ENCODE results near the gene WDR77. TPM values are rescaled to one million over a fixed set of nuclear protein-coding genes. Genes with fewer than 3 reads are reported as not detected.

Gene WDR77
- 10 to 100 TPM; 34.1 to 43.6 (median 38.4) TPM for polyA plus RNA-seq (ENCODE audit: insufficient read length in 10 of 10)
- long read RNA-seq, donor 1, transcript WDR77-201 (10 exons, 2,576 nt) = major isoform, 15 of 23 reads
- long read RNA-seq, donor 1, partial matches to known transcripts = 7 of 23 reads
- long read RNA-seq, donor 1, other reads (novel, unspliced or antisense) = 0 of 23 reads
- long read RNA-seq, donor 2, transcript WDR77-201 (10 exons, 2,576 nt) = major isoform, 11 of 11 reads
- long read RNA-seq, donor 2, partial matches to known transcripts = 0 of 11 reads
- long read RNA-seq, donor 2, other reads (novel, unspliced or antisense) = 0 of 11 reads
- long read RNA-seq, donor 3, partial matches to known transcripts = 0 of 1 reads
- long read RNA-seq, donor 3, other reads (novel, unspliced or antisense) = 0 of 1 reads
- long read RNA-seq, donor 4, transcript WDR77-201 (10 exons, 2,576 nt) = major isoform, 13 of 30 reads
- long read RNA-seq, donor 4, partial matches to known transcripts = 16 of 30 reads
- long read RNA-seq, donor 4, other reads (novel, unspliced or antisense) = 0 of 30 reads
- long read RNA-seq, donor 5, transcript WDR77-201 (10 exons, 2,576 nt) = major isoform, 12 of 12 reads
- long read RNA-seq, donor 5, partial matches to known transcripts = 0 of 12 reads
- long read RNA-seq, donor 5, other reads (novel, unspliced or antisense) = 0 of 12 reads
- long read RNA-seq, donor 6, transcript WDR77-201 (10 exons, 2,576 nt) = major isoform, 20 of 32 reads
- long read RNA-seq, donor 6, partial matches to known transcripts = 12 of 32 reads
- long read RNA-seq, donor 6, other reads (novel, unspliced or antisense) = 0 of 32 reads
- long read RNA-seq, donor 7, transcript WDR77-201 (10 exons, 2,576 nt) = major isoform, 7 of 7 reads
- long read RNA-seq, donor 7, partial matches to known transcripts = 0 of 7 reads
- long read RNA-seq, donor 7, other reads (novel, unspliced or antisense) = 0 of 7 reads
- long read RNA-seq, donor 8, transcript WDR77-201 (10 exons, 2,576 nt) = major isoform, 7 of 20 reads
- long read RNA-seq, donor 8, partial matches to known transcripts = 12 of 20 reads
- long read RNA-seq, donor 8, other reads (novel, unspliced or antisense) = 0 of 20 reads
- long read RNA-seq, donor 9, partial matches to known transcripts = 0 of 3 reads
- long read RNA-seq, donor 9, other reads (novel, unspliced or antisense) = 0 of 3 reads

- peak; percentile 98 to 99 (median 99) for DNase-seq
Observed at GRCh38 chr1:111448918-111449702, at the start of gene WDR77, which contains the start of gene ATP5PB. Gene WDR77 (minus strand): TSS chr1:111449256. CDS start chr1:111449169, 87 bp downstream. Gene ATP5PB (plus strand): TSS chr1:111449464. CDS start chr1:111449542, 78 bp downstream.

- no peak for DNase-seq
Observed at GRCh38 chr1:111497592-111497991, 48.5 kb upstream of the WDR77 start.

DNA sequence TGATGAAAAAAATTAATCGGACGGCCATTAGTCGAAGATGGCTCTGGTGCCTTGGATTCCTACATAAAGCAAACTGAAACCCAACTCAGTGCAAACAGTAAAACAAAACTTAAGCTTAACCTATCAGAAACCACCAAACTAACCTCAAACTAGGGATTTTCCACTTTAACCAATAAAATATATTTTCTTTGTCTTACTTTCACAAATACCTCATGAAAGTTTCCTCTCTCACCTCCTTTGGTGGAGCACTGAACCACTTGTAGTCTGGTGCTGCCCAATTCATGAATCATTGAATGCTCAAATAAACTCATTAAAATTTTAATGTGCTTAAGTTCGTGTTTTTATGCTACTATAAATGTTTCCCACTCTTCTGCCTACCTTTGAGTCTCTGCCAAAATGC is 47.3 kb upstream of the WDR77 start:
- DNase-seq = no peak

DNA sequence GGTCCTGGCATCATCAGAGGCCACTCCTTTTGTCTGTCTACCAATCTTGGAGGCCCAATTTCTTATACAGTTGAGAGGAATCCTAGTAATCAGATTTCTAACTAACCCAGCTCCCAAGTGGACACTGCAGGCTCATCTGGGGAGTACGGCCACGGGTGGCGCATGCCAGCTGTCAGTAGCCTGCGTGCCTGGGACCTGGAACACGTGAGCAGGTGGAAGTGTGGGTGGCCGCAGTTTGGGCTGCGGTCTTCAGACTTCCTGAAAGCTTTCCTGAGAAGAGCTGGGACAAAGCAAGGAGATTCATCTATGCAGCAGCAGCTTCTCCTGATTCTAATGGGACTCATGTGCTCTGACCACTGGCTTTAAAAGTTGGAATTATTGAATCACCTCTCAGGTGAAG is 42.0 kb upstream of the WDR77 start:
- DNase-seq = no peak

DNA sequence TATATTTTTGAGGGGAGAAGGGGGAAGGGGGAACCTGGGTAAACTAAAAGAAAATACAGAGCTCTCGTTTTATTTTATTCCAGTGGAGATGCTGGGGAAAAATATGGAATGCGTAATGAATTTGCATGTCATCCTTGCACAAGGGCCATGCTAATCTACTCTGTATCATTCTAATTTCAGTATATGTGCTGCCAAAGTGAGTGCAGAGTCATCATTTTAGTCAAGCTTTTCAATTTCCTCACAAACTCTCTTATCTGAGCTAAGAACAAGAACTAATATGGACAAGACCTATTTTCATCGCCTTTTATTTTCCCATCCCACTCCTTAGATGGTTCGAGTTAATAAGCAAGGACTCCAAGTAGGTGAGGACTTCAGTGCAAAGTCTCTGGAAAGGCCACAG is 41.2 kb upstream of the WDR77 start:
- DNase-seq = no peak

DNA sequence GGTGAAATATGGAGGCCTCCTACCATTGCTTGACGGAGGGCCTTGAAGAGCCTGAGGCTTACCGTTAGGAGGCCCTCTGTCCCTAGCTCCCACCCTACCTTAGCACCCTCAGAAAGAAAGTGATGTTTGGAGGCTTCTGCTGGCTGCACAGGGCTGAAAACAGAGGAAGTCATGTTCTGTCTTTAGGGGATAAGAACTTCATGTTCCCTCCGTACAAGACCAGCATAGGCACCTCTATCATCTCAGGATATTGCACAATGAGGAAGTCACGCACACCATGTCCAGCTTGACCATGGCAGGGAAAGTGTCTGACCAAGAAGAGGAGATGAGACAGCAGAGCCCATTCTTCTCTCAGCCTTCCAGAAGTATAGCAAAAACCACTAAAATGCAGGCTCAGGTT is 40.5 kb upstream of the WDR77 start:
- no peak for DNase-seq

DNA sequence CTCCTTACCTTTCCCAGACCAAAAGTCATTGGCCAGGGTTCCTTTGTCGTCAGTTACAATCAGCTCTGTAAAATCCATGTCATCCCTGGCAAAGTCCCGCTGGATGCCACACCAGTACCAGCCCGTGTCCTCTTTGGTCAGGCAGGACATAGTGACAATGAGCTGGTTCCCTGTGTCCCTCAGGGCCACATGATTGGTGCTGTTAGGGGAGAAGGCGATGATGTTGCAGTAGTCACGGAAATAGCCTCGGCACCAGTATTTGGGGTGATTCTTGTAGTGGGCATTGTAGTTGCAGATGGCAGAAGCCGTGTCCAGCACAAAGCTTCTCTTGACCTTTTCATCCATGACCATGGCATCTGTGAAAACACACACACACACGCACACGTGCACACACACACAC is 39.6 kb upstream of the WDR77 start:
- no peak for DNase-seq

GRCh38 chr1:111487133-111487532 is 38.1 kb upstream of the WDR77 start:
- no peak for DNase-seq

DNA sequence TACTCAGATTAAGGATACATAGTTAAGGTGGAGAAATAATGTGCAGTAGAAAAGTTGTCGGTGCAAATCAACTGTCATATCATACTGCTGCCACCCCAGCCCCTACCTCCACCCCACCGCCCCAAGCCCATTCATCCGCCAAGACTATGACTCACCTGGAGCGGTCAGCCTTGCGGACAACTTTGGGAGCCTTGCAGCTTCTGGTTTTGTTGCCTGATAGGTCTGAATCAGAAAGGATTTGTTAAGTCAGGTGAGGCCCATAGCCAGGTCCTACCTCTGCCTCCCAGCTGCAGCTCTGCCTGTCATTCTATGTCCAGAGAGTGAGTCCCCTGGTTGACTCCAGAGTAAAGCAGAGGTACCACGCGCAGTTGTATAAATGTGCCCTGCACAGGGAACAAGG is 37.4 kb upstream of the WDR77 start:
- DNase-seq = no peak

DNA sequence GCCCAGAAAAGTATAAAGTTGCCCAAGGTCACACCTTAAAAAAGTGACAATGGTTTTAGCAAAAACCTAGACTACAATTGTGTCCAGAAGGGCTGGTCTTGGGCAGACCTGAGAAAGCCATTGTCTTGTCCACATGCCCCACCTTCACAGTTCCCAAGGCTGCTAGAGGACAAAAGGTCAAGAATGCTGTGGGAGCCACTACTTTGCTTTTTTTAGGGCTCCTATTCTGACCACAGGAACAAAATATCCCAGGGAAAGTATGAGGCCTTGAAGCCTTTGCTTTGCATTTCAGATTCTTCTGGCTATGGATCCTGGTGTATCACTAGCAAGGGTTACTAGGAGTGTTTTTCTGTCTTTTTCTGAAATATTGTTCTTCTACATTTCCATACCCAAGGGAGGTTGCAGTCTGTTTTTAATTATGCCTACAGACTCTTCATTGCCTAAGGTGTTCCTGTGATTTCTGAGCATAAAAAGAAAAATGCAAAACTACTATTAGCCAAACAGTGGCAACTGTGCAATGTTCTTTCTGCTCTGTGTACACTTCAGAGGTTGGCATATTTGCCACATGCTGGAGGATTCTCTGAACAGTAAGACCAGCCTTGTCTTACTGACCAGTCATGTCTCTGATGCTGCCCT is 35.5 kb upstream of the WDR77 start:
- DNase-seq = no peak

- DNase-seq = no peak
Observed at GRCh38 chr1:111483876-111484275, 34.8 kb upstream of the WDR77 start.

DNA sequence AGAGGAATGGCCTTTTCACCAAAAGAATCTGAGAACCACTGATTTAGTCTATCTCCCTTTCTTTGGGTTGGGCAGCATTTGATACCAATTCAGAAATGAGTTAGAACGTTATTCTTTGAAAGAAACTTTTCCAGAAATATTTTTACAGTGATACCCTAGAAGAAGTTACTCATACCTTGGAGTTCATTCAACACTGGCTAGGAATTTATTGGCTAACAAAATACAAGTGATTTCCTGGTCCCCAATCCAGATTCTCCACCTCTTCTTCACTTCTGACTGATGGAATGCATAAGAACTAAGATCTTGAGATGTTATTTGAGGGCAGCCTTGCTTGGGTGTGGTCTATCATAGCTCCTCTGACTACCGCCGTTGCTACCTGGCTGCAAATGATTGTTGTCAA is 34.1 kb upstream of the WDR77 start:
- DNase-seq = no peak

DNA sequence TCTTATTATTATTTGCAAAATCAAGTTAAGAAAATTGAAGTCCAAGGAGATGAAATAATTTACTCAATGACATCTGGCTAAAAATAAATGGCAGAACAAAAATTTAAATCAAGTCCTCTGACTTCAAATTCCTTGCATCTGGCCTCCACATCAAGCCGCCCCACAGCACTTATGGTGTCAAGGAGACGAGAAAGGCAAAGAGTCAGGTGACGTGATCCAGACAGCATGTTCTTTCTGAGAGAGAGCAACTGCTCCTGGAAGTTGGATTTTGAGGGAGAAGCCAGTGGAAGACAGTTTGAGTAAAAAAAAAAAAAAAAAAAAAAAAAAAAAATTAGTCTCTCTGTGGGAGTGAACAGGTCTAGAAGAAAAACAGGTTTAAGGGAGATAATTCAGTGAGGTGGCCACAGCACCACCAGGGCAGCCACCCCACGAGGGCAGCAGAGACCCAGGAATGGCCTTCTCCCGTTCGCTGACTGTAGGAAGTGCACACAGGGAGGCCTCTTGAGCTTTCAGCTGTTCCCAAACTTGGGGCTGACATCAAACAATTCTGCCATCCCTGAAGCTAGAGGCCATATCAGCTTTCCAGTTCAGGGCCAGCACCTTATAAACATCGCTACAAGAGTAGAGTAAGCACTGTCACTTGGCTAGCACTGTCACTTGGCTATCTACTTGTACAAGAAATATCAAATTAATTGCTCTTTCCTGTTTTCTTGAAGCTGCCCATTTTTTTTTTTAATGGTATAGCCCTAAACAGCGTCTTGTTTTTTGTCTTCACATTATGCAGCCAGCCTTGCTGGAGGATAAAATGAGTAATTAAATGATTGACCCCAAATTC is 32.5 kb upstream of the WDR77 start:
- peak; percentile 50 to 81 (median 73) for DNase-seq

- DNase-seq = no peak
Observed at GRCh38 chr1:111480674-111481073, 31.6 kb upstream of the WDR77 start.

- peak in 1 of 3 donors; percentile 25 for DNase-seq
Observed at GRCh38 chr1:111476761-111477309, 27.8 kb upstream of the WDR77 start.

DNA sequence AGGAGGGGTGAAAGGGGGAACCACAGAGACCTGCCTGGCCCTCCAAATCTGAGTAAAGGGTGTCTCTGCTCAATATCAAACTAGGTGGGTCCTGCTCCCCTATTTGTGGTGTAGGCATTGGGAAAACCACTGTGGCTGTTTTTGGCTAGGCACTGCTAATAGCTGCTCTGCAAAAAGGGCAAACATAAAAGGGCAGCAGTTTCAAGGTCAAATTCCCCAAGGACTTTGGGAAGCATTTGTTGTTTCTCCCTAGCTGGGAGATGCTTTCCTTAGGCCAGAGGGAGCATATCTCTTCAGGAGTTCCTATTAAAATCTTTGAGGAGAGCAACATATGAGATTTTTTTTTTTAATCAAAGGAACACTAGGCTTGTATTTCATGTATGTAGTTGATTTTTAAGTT is 27.2 kb upstream of the WDR77 start:
- no peak for DNase-seq

DNA sequence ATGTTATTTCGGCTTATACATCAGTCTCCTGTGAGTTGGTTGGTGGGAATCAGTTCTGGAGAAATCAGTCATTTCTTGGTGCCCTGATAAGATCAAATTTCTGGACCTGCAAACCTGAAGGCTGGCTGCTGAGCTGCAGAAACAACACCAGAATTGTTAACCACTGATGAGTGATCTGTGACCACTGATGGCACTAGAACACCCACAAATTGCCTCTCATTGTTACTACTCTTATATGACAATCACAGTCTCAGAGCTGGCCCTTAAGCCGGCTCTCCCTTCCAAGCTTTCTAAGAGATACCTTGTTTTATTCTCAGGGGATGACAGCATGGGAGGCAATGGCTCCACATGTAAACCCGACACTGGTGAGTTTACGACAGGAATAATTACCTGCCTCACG is 26.6 kb upstream of the WDR77 start:
- DNase-seq = no peak

DNA sequence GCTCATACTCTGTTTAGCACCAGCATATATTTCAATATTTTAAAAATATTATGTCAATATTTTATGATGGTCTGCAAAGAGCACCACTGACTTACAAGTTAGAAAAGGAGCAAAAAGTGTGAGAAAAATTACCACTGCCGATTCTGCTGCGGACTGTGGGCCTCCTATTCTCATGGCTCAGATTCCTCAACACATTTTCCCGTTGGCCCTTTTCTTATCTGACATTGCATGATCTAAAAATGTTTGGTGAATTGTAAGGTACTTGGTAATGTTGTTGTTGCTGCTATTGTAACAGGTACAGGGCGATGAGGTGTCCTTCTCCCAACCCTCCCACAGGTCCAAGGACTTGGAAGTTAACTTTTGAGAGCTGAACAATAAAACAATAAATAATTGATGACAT is 25.5 kb upstream of the WDR77 start:
- DNase-seq = no peak

DNA sequence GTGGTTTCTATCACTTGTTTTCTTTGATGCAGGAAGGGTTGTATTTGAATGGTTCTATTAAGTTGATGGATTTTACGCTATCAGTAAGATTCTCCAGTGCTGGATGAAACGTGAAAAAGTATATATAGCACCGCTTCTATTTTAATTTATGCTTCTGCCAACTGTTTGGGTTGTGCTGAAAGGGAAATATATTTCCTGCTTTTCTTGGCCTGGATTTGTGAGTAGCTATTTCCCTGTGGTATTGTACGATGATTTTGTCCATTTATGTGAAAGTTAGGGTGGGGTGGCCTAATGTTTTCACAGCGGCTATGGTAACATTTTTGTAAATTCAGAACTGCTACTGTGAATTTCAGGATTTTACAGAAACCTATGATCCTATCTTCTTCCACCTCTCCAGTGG is 25.1 kb upstream of the WDR77 start:
- peak in 1 of 3 donors; percentile 53 for DNase-seq

DNA sequence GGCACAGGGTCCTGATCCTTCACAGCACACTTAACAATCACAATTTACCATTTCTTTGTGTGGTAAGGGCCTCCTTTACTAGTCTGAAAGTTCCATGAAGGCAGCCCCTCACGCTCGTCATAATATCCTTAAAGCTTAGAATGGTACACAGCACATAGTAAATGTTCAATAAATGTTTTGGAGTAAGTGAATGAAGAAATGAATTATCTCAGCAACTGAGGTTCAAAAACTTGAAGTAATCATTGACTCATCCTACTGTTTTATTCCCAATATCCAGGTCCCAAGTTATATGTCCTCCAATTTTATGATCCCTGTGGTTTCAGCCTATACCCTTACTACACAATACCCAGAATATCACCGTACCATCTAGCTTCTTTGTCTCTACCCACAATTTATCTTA is 22.5 kb upstream of the WDR77 start:
- no peak for DNase-seq

Measured in muscle of back (tissue), 13 donors.